K562 (cell line): Measurements from ENCODE around the gene ZYG11A. TPM values are rescaled to one million over a fixed set of nuclear protein-coding genes. Genes with fewer than 3 reads are reported as not detected.

Experiments
- BRF1 ChIP-seq: IDR thresholded peaks from 3 replicates; pipeline ENCODE4 v1.6.1; 2011; ENCODE audit warnings: borderline replicate concordance, mild to moderate bottlenecking; ENCODE audit not compliant: insufficient read length; ENCODE audit errors: extremely low read depth
- CHCHD3 ChIP-seq: fragments of 250-450 bp; sonication (Bioruptor Pico); IDR thresholded peaks from 2 replicates; pipeline ENCODE4 v2.1.2; 2022; ENCODE audit warnings: mild to moderate bottlenecking
- KDM5B ChIP-seq: fragments of 200-600 bp; sonication (generic); IDR thresholded peaks from 2 replicates; pipeline ENCODE4 v1.6.1; 2012; ENCODE audit warnings: low read depth, mild to moderate bottlenecking, moderate library complexity, low read length, control low read depth, inconsistent platforms; ENCODE audit not compliant: insufficient replicate concordance
- RFX5 ChIP-seq: IDR thresholded peaks from 2 replicates; pipeline ENCODE4 v1.6.1; 2011; ENCODE audit warnings: low read depth, mild to moderate bottlenecking, improper control_type of control experiment, low read length
- SIN3A ChIP-seq, 2 experiments: fragments of 150-350 bp in 1 of 2; IDR thresholded peaks; 2 replicates each; pipeline ENCODE4 v1.6.1; 2011 to 2016; ENCODE audit warnings: borderline replicate concordance in 2 of 2, low read depth in 2 of 2, low read length in 2 of 2, mild to moderate bottlenecking in 2 of 2, moderate library complexity in 2 of 2; ENCODE audit not compliant: control insufficient read depth in 1 of 2
- THRB ChIP-seq: fragments of 450-650 bp; formaldehyde crosslinking; conservative IDR thresholded peaks from 2 replicates; pipeline ENCODE4 v1.4.0; 2022; ENCODE audit warnings: mild to moderate bottlenecking, missing genetic modification characterization
- TSHZ1 ChIP-seq: fragments of 250-450 bp; sonication (Bioruptor Pico); IDR thresholded peaks from 2 replicates; pipeline ENCODE4 v1.4.0; 2020; ENCODE audit warnings: mild to moderate bottlenecking, moderate library complexity
- ZNF830 ChIP-seq: fragments of 250-450 bp; sonication (Bioruptor Pico); IDR thresholded peaks from 2 replicates; pipeline ENCODE4 v1.5.0; 2021; ENCODE audit warnings: mild to moderate bottlenecking
- polyA plus RNA-seq, 8 experiments: library from polyadenylated mRNA; depleted of rRNA in 4 of 8; stranded (reverse) in 5 of 8; unstranded in 3 of 8; fragments of >200 nt; fragmentation: Nextera tagmentation in 2 of 8; fragmentation: Illumina TruSeq in 1 of 8; extraction: Ambion mirVana in 2 of 8; extraction: Trizol in 1 of 8; gene quantifications; 2 replicates each; pipeline versions ENCODE4 v1.2.1 to v1.2.3, GENCODE V29; 2011 to 2014; ENCODE audit warnings: inconsistent platforms in 1 of 8, missing spikeins in 1 of 8
- total RNA-seq, 7 experiments: library from RNA; depleted of rRNA in 6 of 7; stranded (reverse); fragments of >200 nt in 6 of 7; fragmentation: Illumina TruSeq in 2 of 7; extraction: Trizol in 2 of 7; gene quantifications; 2 replicates each; pipeline versions ENCODE4 v1.2.1 to v1.2.3, GENCODE V29; 2011 to 2021; ENCODE audit warnings: low replicate concordance in 1 of 7
- TF ChIP-seq, protein P1 (sequence below), 2 experiments: fragments of 450-650 bp in 1 of 2; sonication (generic) in 1 of 2; formaldehyde crosslinking in 1 of 2; IDR thresholded peaks in 1 of 2; conservative IDR thresholded peaks in 1 of 2; 2 replicates each; pipeline versions ENCODE4 v1.6.1 to v1.8.1; 2016 to 2023; ENCODE audit warnings: mild to moderate bottlenecking in 2 of 2, moderate library complexity in 2 of 2, inconsistent platforms in 1 of 2, missing genetic modification reagents in 1 of 2

Gene ZYG11A
- total and polyA plus RNA-seq, 9 of the 15 experiments (the other 6 are each of a cell fraction or from before 2014, with no cell fraction given) = 4.5 to 21.9 (median 14.0) TPM

DNA sequence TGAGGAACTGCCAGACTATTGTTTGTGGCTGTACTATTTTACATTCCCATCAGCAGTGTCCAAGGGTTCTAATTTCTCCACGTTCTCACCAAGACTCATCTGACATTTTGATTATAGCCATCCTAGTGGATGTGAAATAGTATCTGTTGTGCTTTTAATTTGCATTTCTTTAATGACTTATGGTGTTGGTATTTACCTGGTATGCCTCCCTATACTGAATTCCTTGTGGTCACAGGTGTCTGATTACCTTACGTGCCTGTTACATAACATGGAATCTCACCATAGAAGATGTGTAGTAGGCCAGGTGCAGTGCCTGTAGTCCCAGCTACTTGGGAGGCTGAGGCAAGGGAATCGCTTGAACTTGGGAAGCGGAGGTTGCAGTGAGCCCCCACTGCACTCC, 13.5 kb downstream of the ZYG11A start (continued):
- TF ChIP-seq BRF1 (no peak), KDM5B (no peak), TSHZ1 (CRISPR knock-in tag) (no peak), RFX5 (no peak), THRB (CRISPR knock-in tag) (no peak), CHCHD3 (CRISPR knock-in tag) (no peak), ZNF830 (CRISPR knock-in tag) (no peak), SIN3A (IDR thresholded peaks at IDR 0.05; ENCODE audit: borderline replicate concordance in 2 of 2, control insufficient read depth in 1 of 2, low read depth in 2 of 2, low read length in 2 of 2) (no peak)
- TF ChIP-seq, protein P1, sequence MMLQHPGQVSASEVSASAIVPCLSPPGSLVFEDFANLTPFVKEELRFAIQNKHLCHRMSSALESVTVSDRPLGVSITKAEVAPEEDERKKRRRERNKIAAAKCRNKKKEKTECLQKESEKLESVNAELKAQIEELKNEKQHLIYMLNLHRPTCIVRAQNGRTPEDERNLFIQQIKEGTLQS (IDR thresholded peaks at IDR 0.05) = no peak
- TF ChIP-seq, protein P1 (CRISPR knock-in tag; conservative IDR thresholded peaks at IDR 0.05) = no peak
